Upper lobe of left lung (tissue), 6 donors: ENCODE data around the gene MOB3C. TPM values are rescaled to one million over a fixed set of nuclear protein-coding genes. Genes with fewer than 3 reads are reported as not detected.

Experiments used
- ATAC-seq, 2 donors: fragments of 200-7000 bp; cut with Tn5 transposase; one replicate each; pipeline ENCODE4 v1.9.1; 2022; ENCODE audit warnings: mild to moderate bottlenecking in 2 of 2, moderate library complexity in 2 of 2; ENCODE audit not compliant: low FRiP score in 2 of 2
- DNase-seq, 2 donors: peaks; one replicate each; pipeline ENCODE4 v3.0.0-alpha.2; 2019 to 2020
- H3K27ac ChIP-seq, 4 donors: fragments of 200-600 bp; sonication (generic); one replicate each; pipeline ENCODE4 v1.5.1; 2016 to 2019
- H3K27me3 ChIP-seq, 4 donors: fragments of 200-600 bp; sonication (generic); one replicate each; pipeline ENCODE4 v1.5.1; 2017 to 2019
- H3K36me3 ChIP-seq, 4 donors: fragments of 200-600 bp; sonication (generic); one replicate each; pipeline ENCODE4 v1.5.1; 2016 to 2019
- H3K4me1 ChIP-seq, 4 donors: fragments of 200-600 bp; sonication (generic); one replicate each; pipeline ENCODE4 v1.5.1; 2018 to 2019
- H3K4me3 ChIP-seq, 4 donors: fragments of 200-600 bp; sonication (generic); one replicate each; pipeline ENCODE4 v1.5.1; 2017 to 2019; ENCODE audit warnings: mild to moderate bottlenecking in 2 of 4, moderate library complexity in 1 of 4
- H3K9me3 ChIP-seq, 4 donors: fragments of 200-600 bp; sonication (generic); one replicate each; pipeline ENCODE4 v1.5.1; 2018 to 2019
- CTCF ChIP-seq, 6 experiments: fragments of 450-650 bp in 4 of 6; fragments of 200-600 bp in 2 of 6; sonication (generic) in 2 of 6; IDR thresholded peaks; one replicate each; pipeline ENCODE4 v1.5.1; 2016 to 2019; ENCODE audit warnings: antibody characterized with exemption in 6 of 6
- EP300 ChIP-seq, 4 donors: sonication (generic); formaldehyde crosslinking; IDR thresholded peaks; one replicate each; pipeline ENCODE4 v1.5.1; 2017; ENCODE audit warnings: antibody characterized with exemption in 4 of 4, control low read depth in 2 of 4
- POLR2A ChIP-seq, 4 donors: fragments of 450-650 bp; IDR thresholded peaks; one replicate each; pipeline ENCODE4 v1.5.1; 2016 to 2017; ENCODE audit warnings: antibody characterized with exemption in 4 of 4, mild to moderate bottlenecking in 2 of 4
- POLR2AphosphoS5 ChIP-seq, 2 donors: sonication (generic); formaldehyde crosslinking; IDR thresholded peaks; one replicate each; pipeline ENCODE4 v1.5.1; 2017; ENCODE audit warnings: antibody characterized with exemption in 2 of 2
- WGBS, 2 donors: methylation state at CpG; one replicate each; pipeline ENCODE4 v1.1.5; 2017 to 2018; 5-methylcytosine and 5-hydroxymethylcytosine counted together
- total RNA-seq, 6 donors: library from RNA; depleted of rRNA in 4 of 6; stranded (reverse); fragments of >200 nt in 4 of 6; gene quantifications; one replicate each; pipeline versions ENCODE4 v1.1.0 to v1.2.1, GENCODE V29; 2016 to 2021
- donor health status: DM: no; HTN: no; CAD: no; lungs with moderate emphysema.
- donor health status: DM: no; HTN: yes; CAD: no; lungs with severe emphysema.

MOB3C gene
- total RNA-seq, 6 donors from 2014 or later, result 15.1 to 33.3 (median 22.2) TPM

GRCh38 chr1:46623743-46624644, 7.4 kb upstream of the MOB3C start:
- Histone ChIP-seq H3K27ac (no peak overlapping the region), H3K36me3 (peaks cover 0 to under 1% (median 0%) of the 10 kb centered on the region in 4 donors), H3K27me3 (no peaks in the 10 kb centered on the region), H3K4me1 (no peaks in the 10 kb centered on the region), H3K9me3 (no peaks in the 10 kb centered on the region), H3K4me3 (no peak overlapping the region)
- WGBS, 2 donors, result 70 to 85% methylated on average over 2 to 4 of the region's 4 CpGs
- ATAC-seq, result no peak
- TF ChIP-seq POLR2A (IDR thresholded peaks at IDR 0.05) (no peak), POLR2AphosphoS5 (IDR thresholded peaks at IDR 0.05) (no peak), CTCF (IDR thresholded peaks at IDR 0.05) (no peak), EP300 (IDR thresholded peaks at IDR 0.05) (no peak)
- DNase-seq, result no peak

GRCh38 chr1:46622344-46622743, 5.7 kb upstream of the MOB3C start:
- Histone ChIP-seq H3K27me3 (no peaks in the 10 kb centered on the region), H3K4me3 (no peak overlapping the region), H3K36me3 (no peaks in the 10 kb centered on the region), H3K27ac (no peak overlapping the region), H3K9me3 (no peaks in the 10 kb centered on the region), H3K4me1 (peaks cover 0 to 4% (median 2%) of the 10 kb centered on the region in 4 donors)
- ATAC-seq (peak in 1 of 2 donors; percentile 46), DNase-seq (no peak)
- 75% methylated on average over 3 of the region's 3 CpGs for WGBS, 2 donors
- TF ChIP-seq CTCF (IDR thresholded peaks at IDR 0.05) (peak in 5 of 6 experiments; percentile 20 to 37 (median 26)), EP300 (IDR thresholded peaks at IDR 0.05) (no peak)

- no peaks in the 10 kb centered on the region for H3K36me3 ChIP-seq
- H3K27ac ChIP-seq, result no peak overlapping the region
- 75 to 78% methylated on average over 7 of the region's 7 CpGs for WGBS, 2 donors
- no peak for DNase-seq
- TF ChIP-seq EP300 (IDR thresholded peaks at IDR 0.05), result no peak
- TF ChIP-seq POLR2A (IDR thresholded peaks at IDR 0.05), result no peak
- TF ChIP-seq POLR2AphosphoS5 (IDR thresholded peaks at IDR 0.05), result no peak
- TF ChIP-seq CTCF (IDR thresholded peaks at IDR 0.05), result no peak
- H3K27me3 ChIP-seq, result no peaks in the 10 kb centered on the region
- H3K4me1 ChIP-seq, result peaks cover 0 to 8% (median 6%) of the 10 kb centered on the region in 4 donors
- H3K4me3 ChIP-seq, result no peak overlapping the region
- no peaks in the 10 kb centered on the region for H3K9me3 ChIP-seq
- peak in 1 of 2 donors; percentile 35 for ATAC-seq
Observed at GRCh38 chr1:46621930-46622329, 5.3 kb upstream of the MOB3C start.

- 87 to 93% methylated on average over 5 of the region's 5 CpGs for WGBS, 2 donors
- DNase-seq, result no peak
- no peak for ATAC-seq
Observed at GRCh38 chr1:46619656-46620258, 3.1 kb upstream of the MOB3C start.

More at GRCh38 chr1:46619656-46620258, 3.1 kb upstream of the MOB3C start:
- no peaks in the 10 kb centered on the region for H3K9me3 ChIP-seq
- peaks cover 13 to 25% (median 19%) of the 10 kb centered on the region in 4 donors for H3K4me1 ChIP-seq
- no peak overlapping the region for H3K4me3 ChIP-seq
- no peak for TF ChIP-seq EP300 (IDR thresholded peaks at IDR 0.05)
- no peak for TF ChIP-seq CTCF (IDR thresholded peaks at IDR 0.05)
- no peak for TF ChIP-seq POLR2A (IDR thresholded peaks at IDR 0.05)
- TF ChIP-seq POLR2AphosphoS5 (IDR thresholded peaks at IDR 0.05), result no peak
- H3K36me3 ChIP-seq, result no peaks in the 10 kb centered on the region
- H3K27ac ChIP-seq, result no peak overlapping the region
- no peaks in the 10 kb centered on the region for H3K27me3 ChIP-seq
